Measurements from ENCODE around the gene COX8A.
"Not testable (repeated sequence)": the region's sequence is repeated elsewhere in the genome, so short reads cannot be mapped to it uniquely, and the experiment has no call there.

COX8A gene

DNA sequence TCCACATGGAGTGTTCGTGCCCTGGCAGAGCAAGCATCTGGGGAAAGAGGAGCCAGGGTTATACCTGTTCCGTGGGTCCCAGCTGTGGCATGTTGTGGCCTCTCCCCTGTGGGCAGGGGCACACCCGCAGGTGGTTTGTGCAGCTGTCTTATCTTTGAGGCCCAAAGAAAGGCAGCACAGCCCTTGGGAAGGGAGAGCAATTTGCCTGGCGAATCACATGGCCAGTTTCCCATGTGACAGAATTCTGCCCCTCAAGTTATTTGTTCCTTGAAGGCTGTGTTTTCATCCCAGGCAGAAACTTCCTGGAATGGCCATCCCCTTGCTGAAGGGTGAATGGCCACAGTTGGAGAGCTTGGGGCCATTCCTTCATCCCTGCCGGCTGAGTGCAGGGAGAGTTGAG lies 16.4 kb upstream of the COX8A start:
- H3K9me3 Mint-ChIP-seq: no peaks in the 10 kb centered on the region
- no peaks in the 10 kb centered on the region for H3K27me3 Mint-ChIP-seq (ENCODE audit: low read depth)
- H3K36me3 Mint-ChIP-seq (ENCODE audit: low read depth): peaks cover 33% of the 10 kb centered on the region
- no peak overlapping the region for H3K4me3 Mint-ChIP-seq
- TF ChIP-seq, protein P1, sequence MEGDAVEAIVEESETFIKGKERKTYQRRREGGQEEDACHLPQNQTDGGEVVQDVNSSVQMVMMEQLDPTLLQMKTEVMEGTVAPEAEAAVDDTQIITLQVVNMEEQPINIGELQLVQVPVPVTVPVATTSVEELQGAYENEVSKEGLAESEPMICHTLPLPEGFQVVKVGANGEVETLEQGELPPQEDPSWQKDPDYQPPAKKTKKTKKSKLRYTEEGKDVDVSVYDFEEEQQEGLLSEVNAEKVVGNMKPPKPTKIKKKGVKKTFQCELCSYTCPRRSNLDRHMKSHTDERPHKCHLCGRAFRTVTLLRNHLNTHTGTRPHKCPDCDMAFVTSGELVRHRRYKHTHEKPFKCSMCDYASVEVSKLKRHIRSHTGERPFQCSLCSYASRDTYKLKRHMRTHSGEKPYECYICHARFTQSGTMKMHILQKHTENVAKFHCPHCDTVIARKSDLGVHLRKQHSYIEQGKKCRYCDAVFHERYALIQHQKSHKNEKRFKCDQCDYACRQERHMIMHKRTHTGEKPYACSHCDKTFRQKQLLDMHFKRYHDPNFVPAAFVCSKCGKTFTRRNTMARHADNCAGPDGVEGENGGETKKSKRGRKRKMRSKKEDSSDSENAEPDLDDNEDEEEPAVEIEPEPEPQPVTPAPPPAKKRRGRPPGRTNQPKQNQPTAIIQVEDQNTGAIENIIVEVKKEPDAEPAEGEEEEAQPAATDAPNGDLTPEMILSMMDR (IDR thresholded peaks at IDR 0.05; ENCODE audit: unreplicated experiment in 3 of 3): no peak
- H3K27ac Mint-ChIP-seq: peak overlapping the region in 1 of 3 experiments; percentile 38
- peaks cover 7% of the 10 kb centered on the region for H3K4me1 Mint-ChIP-seq

DNA sequence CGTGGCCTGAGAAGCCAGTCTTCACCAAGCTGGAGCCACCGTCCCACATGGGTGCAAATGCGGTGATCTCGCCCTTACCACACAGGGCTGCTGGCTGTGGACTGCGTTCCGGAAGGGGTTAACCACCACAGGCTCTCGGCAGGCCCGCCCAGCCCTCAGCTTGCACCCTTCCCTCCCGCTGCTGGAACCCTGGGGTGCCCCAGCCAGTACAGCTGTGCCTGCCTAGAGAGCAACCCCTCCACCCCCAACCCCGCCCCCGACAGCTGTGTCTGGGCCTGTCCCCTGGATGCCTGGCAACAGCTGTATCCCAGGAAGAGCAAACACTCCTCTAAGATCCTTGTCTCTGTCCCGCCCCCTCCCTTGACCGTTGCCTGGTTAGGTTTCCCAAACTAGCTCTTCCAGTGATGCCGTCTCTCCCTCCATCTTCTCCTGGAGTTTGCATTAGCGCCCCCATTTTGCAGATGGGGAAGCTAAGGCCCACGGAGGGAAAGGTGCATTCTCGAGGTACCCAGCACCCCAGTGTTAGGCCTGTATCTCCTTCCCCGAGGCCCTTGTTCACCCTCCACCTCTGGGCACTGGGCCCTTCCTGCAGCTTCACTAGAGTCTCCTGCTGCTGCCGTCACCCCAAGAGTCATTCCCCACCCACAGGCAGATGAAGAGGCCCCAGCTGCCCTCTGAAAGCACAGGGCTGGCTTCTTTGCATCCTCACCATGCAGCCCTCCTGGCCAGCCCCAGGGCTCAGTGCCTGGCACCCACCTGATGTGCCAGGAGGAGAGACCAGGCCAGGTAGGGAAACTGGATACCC lies 12.6 kb upstream of the COX8A start:
- peak overlapping the region in 1 of 3 experiments; percentile 27 for H3K27ac Mint-ChIP-seq
- TF ChIP-seq, protein P1 (IDR thresholded peaks at IDR 0.05; ENCODE audit: unreplicated experiment in 3 of 3): no peak
- H3K4me1 Mint-ChIP-seq: peaks cover 7% of the 10 kb centered on the region
- no peaks in the 10 kb centered on the region for H3K36me3 Mint-ChIP-seq (ENCODE audit: low read depth)
- no peak overlapping the region for H3K4me3 Mint-ChIP-seq
- H3K9me3 Mint-ChIP-seq: no peaks in the 10 kb centered on the region
- no peaks in the 10 kb centered on the region for H3K27me3 Mint-ChIP-seq (ENCODE audit: low read depth)

DNA sequence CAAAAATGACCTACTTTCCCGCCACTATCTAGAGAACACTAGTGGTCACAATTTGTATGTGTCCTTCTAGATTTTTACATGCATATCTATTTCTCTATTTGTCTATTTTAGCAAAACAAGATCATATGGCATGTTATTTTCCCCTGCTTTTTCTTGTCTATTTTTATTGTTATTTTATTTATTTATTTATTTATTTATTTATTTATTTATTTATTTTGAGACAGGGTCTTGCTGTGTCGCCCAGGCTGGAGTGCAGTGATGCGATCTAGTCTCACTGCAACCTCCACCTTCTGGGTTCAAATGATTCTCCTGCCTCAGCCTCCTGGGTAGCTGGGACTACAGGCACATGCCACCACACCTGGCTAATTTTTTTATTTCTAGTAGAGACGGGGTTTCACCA lies 10.5 kb upstream of the COX8A start:
- H3K36me3 Mint-ChIP-seq (ENCODE audit: low read depth); H3K9me3 Mint-ChIP-seq; H3K4me1 Mint-ChIP-seq; H3K27me3 Mint-ChIP-seq (ENCODE audit: low read depth); H3K4me3 Mint-ChIP-seq; H3K27ac Mint-ChIP-seq: not testable (repeated sequence)

DNA sequence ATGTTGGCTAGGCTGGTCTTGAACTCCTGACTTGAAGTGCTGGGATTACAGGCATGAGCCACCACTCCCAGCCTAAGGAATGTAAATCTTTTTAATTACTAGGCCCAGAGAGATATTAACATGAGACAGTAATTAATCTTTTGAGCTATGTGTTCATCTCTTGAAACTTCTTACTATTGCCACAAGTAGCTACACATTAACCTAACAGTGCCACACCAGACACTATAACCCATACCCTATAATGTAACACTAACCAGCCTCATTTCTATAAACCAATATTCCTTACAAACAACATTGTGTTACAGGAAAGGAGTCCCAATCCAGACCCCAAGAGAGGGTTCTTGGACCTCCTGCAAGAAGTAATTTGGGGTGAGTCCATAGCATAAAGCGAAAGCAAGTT lies 8.0 kb upstream of the COX8A start:
- Mint-ChIP-seq H3K4me1 (peaks cover 7% of the 10 kb centered on the region), H3K27me3 (ENCODE audit: low read depth) (no peaks in the 10 kb centered on the region), H3K36me3 (ENCODE audit: low read depth) (no peaks in the 10 kb centered on the region), H3K9me3 (no peaks in the 10 kb centered on the region), H3K27ac (peak overlapping the region in 1 of 3 experiments; percentile 21), H3K4me3 (no peak overlapping the region)
- TF ChIP-seq, protein P1 (IDR thresholded peaks at IDR 0.05; ENCODE audit: unreplicated experiment in 3 of 3): no peak

DNA sequence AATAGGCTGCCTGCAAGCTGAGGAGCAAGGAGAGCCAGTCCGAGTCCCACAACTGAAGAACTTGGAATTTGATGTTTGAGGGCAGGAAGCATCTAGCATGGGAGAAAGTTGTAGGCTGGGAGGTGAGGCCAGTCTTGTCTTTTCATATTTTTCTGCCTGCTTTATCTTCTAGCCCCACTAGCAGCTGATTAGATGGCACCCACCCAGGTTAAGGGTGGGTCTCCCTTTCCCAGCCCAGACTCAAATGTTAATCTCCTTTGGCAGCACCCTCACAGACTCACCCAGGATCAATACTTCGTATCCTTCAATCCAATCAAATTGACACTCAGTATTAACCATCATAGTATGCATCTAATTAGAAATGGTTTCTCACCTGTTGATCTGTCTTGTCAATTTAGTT lies 5.0 kb upstream of the COX8A start:
- TF ChIP-seq, protein P1 (IDR thresholded peaks at IDR 0.05; ENCODE audit: unreplicated experiment in 3 of 3): no peak
- Mint-ChIP-seq H3K4me1 (peaks cover 5% of the 10 kb centered on the region), H3K36me3 (ENCODE audit: low read depth) (no peaks in the 10 kb centered on the region), H3K4me3 (no peak overlapping the region), H3K27me3 (ENCODE audit: low read depth) (peaks cover 5% of the 10 kb centered on the region), H3K9me3 (no peaks in the 10 kb centered on the region), H3K27ac (no peak overlapping the region)

DNA sequence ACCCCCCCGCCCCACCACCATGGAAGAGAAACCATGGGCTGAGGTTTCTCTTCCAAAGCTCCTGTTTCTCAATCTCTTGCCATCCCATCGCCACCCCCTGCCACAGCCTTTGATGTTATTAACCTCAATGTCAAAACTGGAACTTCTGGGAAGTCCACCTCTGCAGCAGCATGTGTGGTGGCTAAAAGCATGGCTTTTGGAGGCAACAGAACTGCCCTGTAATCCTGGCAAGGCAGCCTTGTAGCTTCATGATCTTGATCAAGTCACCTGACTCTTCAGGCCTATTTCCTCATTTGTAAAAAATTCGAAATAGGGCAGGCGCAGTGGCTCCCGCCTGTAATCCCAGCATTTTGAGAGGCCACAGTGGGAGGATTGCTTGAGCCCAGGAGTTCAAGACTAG lies 3.5 kb upstream of the COX8A start:
- Mint-ChIP-seq H3K4me1 (peaks cover 11% of the 10 kb centered on the region), H3K36me3 (ENCODE audit: low read depth) (no peaks in the 10 kb centered on the region), H3K27me3 (ENCODE audit: low read depth) (peaks cover 5% of the 10 kb centered on the region), H3K4me3 (no peak overlapping the region), H3K9me3 (no peaks in the 10 kb centered on the region), H3K27ac (no peak overlapping the region)
- TF ChIP-seq, protein P1 (IDR thresholded peaks at IDR 0.05; ENCODE audit: unreplicated experiment in 3 of 3): no peak

DNA sequence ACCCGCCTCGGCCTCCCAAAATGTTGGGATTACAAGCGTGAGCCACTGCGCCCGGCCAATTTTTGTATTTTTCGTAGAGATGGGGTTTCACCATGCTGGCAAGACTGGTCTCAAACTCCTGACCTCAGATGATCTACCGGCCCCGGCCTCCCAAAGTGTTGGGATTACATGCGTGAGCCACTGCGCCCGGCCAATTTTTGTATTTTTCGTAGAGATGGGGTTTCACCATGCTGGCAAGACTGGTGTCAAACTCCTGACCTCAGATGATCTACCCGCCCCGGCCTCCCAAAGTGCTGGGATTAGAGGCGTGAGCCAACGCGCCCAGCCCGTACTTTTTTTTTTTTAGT lies 535 bp upstream of the COX8A start:
- peak overlapping the region; percentile 99 to 100 (median 99) for H3K27ac Mint-ChIP-seq

More for the DNA sequence above, 535 bp upstream of the COX8A start:
- not testable (repeated sequence) for H3K9me3 Mint-ChIP-seq; H3K36me3 Mint-ChIP-seq (ENCODE audit: low read depth); H3K27me3 Mint-ChIP-seq (ENCODE audit: low read depth)
- H3K4me3 Mint-ChIP-seq: peak overlapping the region; percentile 100
- H3K4me1 Mint-ChIP-seq: peaks cover 26% of the 10 kb centered on the region

All from nephron (organoid).